Nephron (organoid): ENCODE data around the gene ZNF441.
A peak's percentile ranks its signal among the peaks of the same experiment; 100 is the strongest.
"Not testable (repeated sequence)": the region's sequence is repeated elsewhere in the genome, so short reads cannot be mapped to it uniquely, and the experiment has no call there.

Source experiments
- H3K27ac Mint-ChIP-seq, 3 experiments: 2 replicates each; pipeline ENCODE4 v1.8.0; 2020; ENCODE audit warnings: mixed read lengths in 3 of 3, mild to moderate bottlenecking in 2 of 3, moderate library complexity in 1 of 3
- H3K27me3 Mint-ChIP-seq: 2 replicates; pipeline ENCODE4 v1.8.0; 2021; ENCODE audit warnings: low read depth, mild to moderate bottlenecking, moderate library complexity, mixed read lengths
- H3K36me3 Mint-ChIP-seq: 2 replicates; pipeline ENCODE4 v1.8.0; 2020; ENCODE audit warnings: low read depth, mixed read lengths
- H3K4me1 Mint-ChIP-seq: 2 replicates; pipeline ENCODE4 v1.8.0; 2020; ENCODE audit warnings: mixed read lengths
- H3K4me3 Mint-ChIP-seq, 3 experiments: 2 replicates each; pipeline ENCODE4 v1.8.0; 2020; ENCODE audit warnings: mild to moderate bottlenecking in 3 of 3, mixed read lengths in 3 of 3, moderate library complexity in 2 of 3
- H3K9me3 Mint-ChIP-seq: 2 replicates; pipeline ENCODE4 v1.8.0; 2020; ENCODE audit warnings: mixed read lengths
- CTCF ChIP-seq, 3 experiments: fragments of 200-600 bp; sonication (generic); IDR thresholded peaks; one replicate each; pipeline ENCODE4 v1.5.0; 2021; ENCODE audit warnings: antibody characterized with exemption in 3 of 3; ENCODE audit not compliant: unreplicated experiment in 3 of 3

Gene ZNF441

GRCh38 chr19:11814700-11815035 lies 47.9 kb downstream of the ZNF441 start:
- Mint-ChIP-seq H3K27ac (peak overlapping the region in 1 of 3 experiments; percentile 96), H3K4me3 (peak overlapping the region; percentile 89 to 95 (median 91)), H3K36me3 (peaks cover 79% of the 10 kb centered on the region), H3K9me3 (peaks cover 49% of the 10 kb centered on the region), H3K27me3 (no peaks in the 10 kb centered on the region), H3K4me1 (peaks cover 7% of the 10 kb centered on the region)
- TF ChIP-seq CTCF (IDR thresholded peaks at IDR 0.05; ENCODE audit: unreplicated experiment in 3 of 3) = no peak

GRCh38 chr19:11821474-11822109 lies 54.8 kb downstream of the ZNF441 start:
- Mint-ChIP-seq H3K27ac (no peak overlapping the region), H3K4me1 (no peaks in the 10 kb centered on the region), H3K27me3 (no peaks in the 10 kb centered on the region), H3K9me3 (peaks cover 55% of the 10 kb centered on the region), H3K36me3 (peaks cover 98% of the 10 kb centered on the region), H3K4me3 (no peak overlapping the region)
- no peak for TF ChIP-seq CTCF (IDR thresholded peaks at IDR 0.05; ENCODE audit: unreplicated experiment in 3 of 3)

- Mint-ChIP-seq H3K36me3 (peaks cover 99% of the 10 kb centered on the region), H3K9me3 (peaks cover 84% of the 10 kb centered on the region)
- not testable (repeated sequence) for H3K27ac Mint-ChIP-seq, H3K4me1 Mint-ChIP-seq, H3K27me3 Mint-ChIP-seq, H3K4me3 Mint-ChIP-seq
Measured at GRCh38 chr19:11828957-11829876, 62.4 kb downstream of the ZNF441 start.

- no peak overlapping the region for H3K27ac Mint-ChIP-seq
- peaks cover 87% of the 10 kb centered on the region for H3K9me3 Mint-ChIP-seq
- no peaks in the 10 kb centered on the region for H3K4me1 Mint-ChIP-seq
- no peak overlapping the region for H3K4me3 Mint-ChIP-seq
- H3K36me3 Mint-ChIP-seq = peaks cover 100% of the 10 kb centered on the region
- no peaks in the 10 kb centered on the region for H3K27me3 Mint-ChIP-seq
- no peak for TF ChIP-seq CTCF (IDR thresholded peaks at IDR 0.05; ENCODE audit: unreplicated experiment in 3 of 3)
Measured at GRCh38 chr19:11832253-11832912, 65.6 kb downstream of the ZNF441 start.

- no peak for TF ChIP-seq CTCF (IDR thresholded peaks at IDR 0.05; ENCODE audit: unreplicated experiment in 3 of 3)
- H3K36me3 Mint-ChIP-seq = peaks cover 91% of the 10 kb centered on the region
- peaks cover 78% of the 10 kb centered on the region for H3K9me3 Mint-ChIP-seq
- no peaks in the 10 kb centered on the region for H3K4me1 Mint-ChIP-seq
- H3K4me3 Mint-ChIP-seq = no peak overlapping the region
- H3K27me3 Mint-ChIP-seq = no peaks in the 10 kb centered on the region
- no peak overlapping the region for H3K27ac Mint-ChIP-seq
Measured at GRCh38 chr19:11833541-11833940, 66.7 kb downstream of the ZNF441 start.
